GM21423 (cell line): ENCODE data around the gene KCNMB2.

ENCODE experiments used
- ATAC-seq: cut with Tn5 transposase; IDR thresholded peaks from one replicate; pipeline ENCODE4 v1.9.1; 2021; ENCODE audit warnings: mild to moderate bottlenecking, moderate library complexity; ENCODE audit not compliant: unreplicated experiment

KCNMB2 gene

DNA sequence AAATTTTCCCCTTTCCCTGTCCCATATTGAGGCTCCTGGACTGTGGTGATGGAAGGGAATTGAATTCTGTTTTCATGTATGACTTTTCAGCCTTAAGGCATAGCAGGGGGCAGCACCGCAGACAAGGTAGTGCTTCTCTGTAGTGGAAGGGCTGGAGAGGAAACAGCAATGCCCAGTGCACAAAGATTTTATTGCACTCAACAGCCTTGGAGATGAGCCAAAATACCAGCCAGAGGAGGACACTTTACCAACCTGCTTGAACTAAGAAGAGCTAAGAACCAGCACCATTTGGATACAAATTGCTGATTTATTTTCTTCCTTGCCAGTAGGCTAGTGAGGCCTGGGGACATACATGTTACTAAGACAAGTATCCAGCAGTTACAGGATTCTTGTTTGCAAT lies 98.7 kb downstream of the KCNMB2 start:
- ATAC-seq: no peak

- ATAC-seq: no peak
Observed at GRCh38 chr3:178637802-178638201, 101.6 kb downstream of the KCNMB2 start.

DNA sequence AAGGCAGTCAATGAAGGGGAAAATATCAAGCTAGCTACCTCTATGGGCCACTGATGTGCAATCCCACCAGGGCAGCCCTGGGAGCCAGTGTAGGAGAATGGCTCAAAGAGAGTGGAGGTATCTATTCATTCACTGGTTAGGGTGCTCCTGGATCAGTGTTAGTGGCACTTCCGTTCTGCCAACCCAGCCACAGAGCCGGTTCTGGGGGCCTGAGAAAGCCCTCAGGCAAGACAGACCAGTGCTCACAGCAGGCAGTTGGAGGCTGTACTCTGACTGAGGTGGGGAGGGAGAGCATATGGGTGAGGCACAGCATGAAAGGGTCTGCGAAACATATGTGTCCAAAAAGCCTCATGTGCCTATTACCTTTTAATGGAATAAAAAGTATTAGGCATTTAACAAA lies 109.3 kb downstream of the KCNMB2 start:
- ATAC-seq: no peak

DNA sequence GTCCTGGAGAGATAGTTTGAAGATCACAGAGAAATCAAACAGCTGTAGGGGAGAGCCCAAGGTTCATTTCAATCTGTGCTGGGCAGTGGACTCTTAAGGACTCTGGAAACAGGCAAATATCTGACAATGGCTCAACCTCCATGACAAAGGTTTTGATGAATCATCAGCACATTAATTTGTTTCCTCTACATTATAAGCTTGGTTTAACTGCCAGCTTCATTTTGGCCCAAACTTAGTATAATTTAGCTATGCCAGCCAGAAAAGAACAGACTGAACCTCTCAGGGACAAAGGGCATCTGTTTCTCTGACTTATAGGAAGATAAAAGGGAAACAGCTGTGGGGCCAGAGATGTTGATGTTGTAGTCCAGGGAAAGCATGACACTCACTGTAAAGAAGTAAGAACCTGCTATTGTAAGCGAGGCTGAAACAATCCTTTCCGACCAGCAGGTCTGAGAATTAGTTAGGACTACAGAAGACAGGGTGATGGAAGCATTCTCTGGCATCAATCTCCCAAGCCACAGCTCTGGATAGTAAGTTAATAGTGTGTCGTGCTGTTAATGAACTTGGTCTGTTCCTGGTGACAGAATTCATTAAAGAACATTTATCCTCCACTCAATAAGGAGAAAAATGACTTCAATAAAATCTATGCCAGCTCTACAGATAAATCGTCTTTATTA lies 110.1 kb downstream of the KCNMB2 start:
- ATAC-seq: no peak

DNA sequence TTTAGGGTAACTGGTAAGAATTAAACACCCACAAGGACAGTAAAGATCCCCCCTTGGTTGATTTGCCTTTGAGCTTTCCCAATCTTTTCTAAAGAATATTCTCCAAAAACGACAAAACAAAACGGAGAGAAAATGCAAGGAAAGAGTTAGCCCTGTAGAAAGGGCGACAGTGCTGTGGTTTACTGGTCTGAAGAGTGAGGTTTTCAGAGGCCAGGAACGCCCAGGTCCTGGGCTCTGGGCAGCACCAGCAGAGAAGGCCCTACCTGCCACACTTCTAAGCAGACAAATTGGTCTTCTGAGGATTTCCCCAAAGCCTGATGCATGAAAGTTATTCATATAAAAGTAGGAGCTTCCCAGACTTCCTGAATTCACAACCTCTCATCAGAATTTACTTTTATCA lies 119.3 kb downstream of the KCNMB2 start:
- ATAC-seq: no peak

DNA sequence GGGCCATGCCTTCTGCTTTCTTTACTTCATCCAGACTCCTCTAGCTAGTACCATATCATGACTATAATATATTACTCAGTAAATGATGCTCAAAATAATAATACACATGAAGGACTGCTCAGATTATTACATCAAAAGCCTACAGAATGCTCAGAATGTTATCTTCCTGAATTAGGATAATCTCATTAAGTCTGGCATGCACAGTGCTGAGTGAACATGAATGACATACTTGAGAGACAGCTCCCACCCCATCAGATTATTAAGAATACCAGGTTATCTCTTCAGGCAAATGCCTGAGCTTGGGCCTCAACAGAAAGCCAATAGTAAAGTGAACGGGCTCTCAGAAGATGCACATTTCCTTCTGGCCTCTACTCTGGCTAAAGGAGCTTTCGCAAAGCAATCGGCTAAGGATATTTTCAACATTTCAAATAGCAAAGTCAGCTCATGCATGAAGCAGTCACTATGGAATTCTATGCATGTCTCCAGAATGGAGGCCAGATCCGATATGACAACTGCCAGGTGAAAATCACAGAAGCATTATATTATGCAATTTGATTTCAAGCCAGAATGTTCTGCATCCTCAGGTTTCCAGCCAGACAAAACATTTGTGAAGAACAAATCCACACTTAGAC lies 122.6 kb downstream of the KCNMB2 start:
- no peak for ATAC-seq

- no peak for ATAC-seq
Observed at GRCh38 chr3:178663201-178663934, 127.1 kb downstream of the KCNMB2 start.

GRCh38 chr3:178665747-178666146 lies 129.5 kb downstream of the KCNMB2 start:
- ATAC-seq: no peak

DNA sequence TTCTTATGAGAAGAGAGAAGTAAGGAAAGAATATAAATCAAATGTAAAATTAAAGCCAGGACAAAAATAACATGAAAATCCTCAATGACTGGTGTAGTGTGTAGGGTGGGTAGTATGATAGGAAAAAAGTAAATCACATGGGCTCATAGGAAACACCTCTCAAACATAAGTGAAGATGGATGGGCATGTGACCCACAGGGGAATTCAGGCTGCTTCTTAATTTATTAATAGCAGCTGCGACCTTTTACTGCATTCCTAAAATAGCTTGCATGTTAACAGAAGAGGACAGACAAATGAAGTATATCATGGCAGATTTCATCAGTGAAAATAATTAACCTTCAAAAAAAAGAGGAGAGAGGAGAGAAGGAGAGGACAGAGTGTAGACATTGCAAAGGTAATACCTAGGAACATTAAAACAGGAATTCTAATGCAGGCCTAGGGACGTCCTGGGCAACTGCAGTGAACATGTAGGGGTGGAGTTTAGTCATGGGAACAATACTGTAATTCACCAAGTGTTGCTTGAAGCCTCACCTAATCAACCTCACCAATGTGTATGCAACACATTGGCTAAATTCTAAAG lies 132.9 kb downstream of the KCNMB2 start:
- ATAC-seq: no peak

DNA sequence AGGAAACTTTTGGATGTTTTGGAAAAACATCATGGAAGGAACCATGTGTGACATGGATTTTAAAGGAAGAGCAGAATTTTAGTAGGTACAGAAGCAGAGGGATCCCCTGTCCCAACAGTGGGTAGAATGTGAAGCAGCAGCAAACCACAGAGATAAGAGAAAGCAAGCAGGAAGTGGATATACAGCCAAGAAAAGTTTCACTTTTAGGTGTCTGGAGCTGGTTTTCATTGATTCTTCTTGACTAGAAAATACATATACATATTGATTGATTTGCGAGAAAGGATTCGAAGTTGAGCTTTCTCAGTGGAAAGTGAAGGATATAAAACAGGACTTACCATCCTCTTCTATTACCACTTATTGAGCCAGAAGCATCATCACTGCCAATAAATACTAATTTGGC lies 133.5 kb downstream of the KCNMB2 start:
- peak; percentile 62 for ATAC-seq

DNA sequence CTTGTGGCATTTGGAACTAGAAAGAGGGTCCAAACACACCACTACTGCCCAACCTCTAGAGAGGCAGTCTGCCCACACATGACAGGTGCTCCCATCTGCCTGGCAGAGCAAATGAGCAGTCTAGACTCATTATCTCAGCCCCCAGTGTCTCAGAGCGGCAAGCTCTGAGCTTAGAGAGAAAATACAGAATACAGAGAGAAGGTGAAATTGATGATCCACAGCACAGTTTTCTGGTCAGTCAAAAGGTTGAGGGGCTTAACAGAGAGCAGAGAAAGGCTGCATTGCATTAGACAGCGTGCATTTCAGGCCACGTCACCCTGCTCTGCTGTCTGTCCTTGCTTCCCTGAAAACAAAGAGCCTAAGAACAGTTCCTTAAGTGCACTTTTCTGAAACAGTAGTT lies 135.1 kb downstream of the KCNMB2 start:
- ATAC-seq: no peak

DNA sequence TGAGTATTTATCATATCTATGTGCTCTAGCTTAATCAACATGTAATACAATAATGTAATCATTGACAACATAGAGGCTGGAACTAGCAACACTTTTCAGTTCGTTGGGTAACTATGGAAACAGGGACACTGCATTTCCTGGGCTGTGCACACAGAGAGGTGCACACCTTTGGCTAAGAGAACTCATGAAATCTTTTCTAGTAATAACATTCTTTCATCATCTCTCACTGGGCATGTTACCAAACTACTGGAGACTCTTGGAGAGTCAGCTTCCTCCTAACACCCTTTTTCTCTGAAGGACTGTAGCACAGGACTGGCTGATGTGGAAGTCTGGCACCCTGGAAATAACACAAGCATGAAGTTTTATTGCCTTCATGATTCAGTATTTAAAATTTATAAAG lies 135.6 kb downstream of the KCNMB2 start:
- ATAC-seq: peak; percentile 51

GRCh38 chr3:178672275-178672674 lies 136.0 kb downstream of the KCNMB2 start:
- no peak for ATAC-seq

- ATAC-seq: no peak
Observed at GRCh38 chr3:178673529-178673928, 137.3 kb downstream of the KCNMB2 start.

GRCh38 chr3:178676077-178676476 lies 139.8 kb downstream of the KCNMB2 start:
- ATAC-seq: no peak

DNA sequence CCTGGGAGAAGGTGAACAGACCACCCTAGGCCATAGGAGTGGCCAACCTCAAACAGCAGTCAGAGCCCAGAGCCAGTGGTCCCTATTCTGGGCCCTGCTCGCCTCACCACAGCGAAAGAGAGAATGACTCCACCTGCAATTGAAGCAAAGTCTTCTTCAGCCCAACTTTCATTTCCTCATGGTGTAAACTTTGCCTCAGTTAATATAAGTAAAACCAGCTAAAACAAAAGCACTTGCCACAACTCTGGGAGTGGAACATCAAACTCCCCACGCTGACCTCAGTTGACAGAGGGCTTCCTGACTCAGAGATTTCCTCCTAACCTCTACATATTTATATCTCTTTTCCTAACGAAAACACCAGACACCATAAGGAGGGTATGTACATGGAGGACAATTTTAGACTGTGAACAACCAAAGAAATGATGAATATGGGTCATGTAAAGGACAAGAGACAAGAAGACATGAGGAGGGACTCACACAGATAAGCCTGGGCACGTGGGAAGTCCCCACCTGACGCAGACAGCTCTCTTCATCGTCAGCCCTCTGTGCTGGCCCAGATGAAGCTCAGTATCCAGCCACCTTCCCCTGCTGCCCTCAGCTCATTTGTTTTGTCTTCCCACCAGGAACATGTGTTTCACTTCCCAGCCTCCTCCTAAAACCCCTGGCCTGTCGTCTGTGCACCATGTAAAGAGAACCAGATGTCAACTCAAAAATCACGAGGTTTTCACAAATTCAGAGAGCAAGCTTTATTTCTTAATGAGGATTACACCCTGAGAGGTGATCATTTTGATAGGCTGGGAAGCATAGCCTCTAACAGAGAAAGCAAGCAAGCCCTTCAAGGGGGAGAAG lies 140.9 kb downstream of the KCNMB2 start:
- peak; percentile 72 for ATAC-seq

GRCh38 chr3:178677961-178678360 lies 141.7 kb downstream of the KCNMB2 start:
- ATAC-seq: no peak

DNA sequence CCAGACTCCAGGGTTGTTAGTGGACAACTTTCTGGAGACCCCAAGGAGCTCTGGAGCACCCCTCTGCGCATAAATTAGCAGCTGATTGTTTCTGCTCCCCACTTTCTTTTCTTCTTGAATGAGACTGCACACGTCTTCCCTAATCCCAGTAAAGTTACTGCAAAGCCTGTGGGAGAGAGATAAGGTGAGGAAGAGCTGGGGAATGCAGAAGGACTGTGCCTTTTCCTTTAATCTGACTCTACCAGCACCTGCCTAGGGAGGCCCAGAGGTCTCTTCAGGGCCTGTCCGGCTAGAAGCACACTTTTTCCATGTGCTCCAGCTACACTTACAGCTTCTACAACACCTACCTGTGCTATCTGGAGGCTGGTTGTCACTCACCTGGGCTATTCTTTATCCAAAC lies 143.8 kb downstream of the KCNMB2 start:
- ATAC-seq: no peak

DNA sequence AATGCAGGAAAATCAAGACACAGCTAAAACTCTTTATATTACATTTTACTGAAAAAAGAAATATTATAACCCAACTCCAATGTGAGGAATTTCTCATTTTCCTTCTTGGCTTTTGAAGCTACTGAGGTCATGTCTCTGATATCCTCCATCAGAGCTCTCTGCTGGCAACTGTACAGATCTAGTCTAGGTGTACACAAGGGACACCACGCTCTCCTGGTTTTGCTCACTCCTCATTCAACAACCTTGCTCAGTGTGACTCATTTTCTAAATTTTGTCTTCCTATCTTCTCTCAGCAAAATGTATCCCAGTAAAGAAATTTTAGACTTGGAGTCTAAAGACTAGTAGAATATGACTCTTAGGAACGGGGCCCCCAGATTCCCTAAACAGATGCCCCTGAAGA lies 144.3 kb downstream of the KCNMB2 start:
- no peak for ATAC-seq

- ATAC-seq: no peak
Observed at GRCh38 chr3:178684881-178685590, 148.8 kb downstream of the KCNMB2 start.
